Pancreas (tissue), 10 donors: ENCODE data around the gene NANOS1. TPM values are rescaled to one million over a fixed set of nuclear protein-coding genes. Genes with fewer than 3 reads are reported as not detected.

Experiments used
- ATAC-seq, 4 donors: fragments of 200-7000 bp; cut with Tn5 transposase; one replicate each; pipeline versions ENCODE4 v1.8.0 to v1.9.1; 2020; ENCODE audit warnings: mild to moderate bottlenecking in 4 of 4, moderate library complexity in 4 of 4
- DNase-seq, 6 donors: peaks; one replicate each; pipeline ENCODE4 v3.0.0-alpha.2; 2020
- FAIRE-seq: peaks from 2 replicates; lab custom pipeline; 2012; peaks lifted over from hg19 to GRCh38; lab: Jason Lieb, UNC
- H3K27ac ChIP-seq, 4 donors: fragments of 200-600 bp; sonication (generic); 1 replicate in 3 of 4; 2 replicates in 1 of 4; pipeline versions ENCODE4 v1.5.0 to v1.8.0; 2020
- H3K27me3 ChIP-seq, 4 donors: fragments of 200-600 bp; one replicate each; pipeline ENCODE4 v1.8.0; 2021
- H3K36me3 ChIP-seq, 3 donors: fragments of 200-600 bp; sonication (generic) in 1 of 3; one replicate each; pipeline versions ENCODE4 v1.5.0 to v1.8.0; 2020 to 2021
- H3K4me1 ChIP-seq, 3 donors: fragments of 200-600 bp; one replicate each; pipeline ENCODE4 v1.8.0; 2021
- H3K4me3 ChIP-seq, 4 donors: fragments of 200-600 bp; sonication (generic) in 2 of 4; one replicate each; pipeline versions ENCODE4 v1.5.0 to v1.8.0; 2020 to 2021
- H3K9me3 ChIP-seq, 4 donors: fragments of 200-600 bp; one replicate each; pipeline ENCODE4 v1.8.0; 2021
- WGBS, 2 donors: extraction: QIAGEN DNeasy Blood & Tissue Kit; methylation state at CpG; one replicate each; pipeline ENCODE4 v1.1.7; 2013; 5-methylcytosine and 5-hydroxymethylcytosine counted together
- intact Hi-C, 3 donors: fragments of 100-400 bp; cut with DNase I; formaldehyde crosslinking; loops; one replicate each; pipeline versions ENCODE4 v1.11.1 to v1.14.2; 2022
- polyA plus RNA-seq, 2 donors: library from polyadenylated mRNA; stranded (reverse); fragments of 200-250 nt; gene quantifications; one replicate each; pipeline ENCODE4 v1.2.3, GENCODE V29; 2013
- total RNA-seq, 6 donors: library from RNA; stranded (reverse); fragmentation: NEBNext Ultra II Directional in 4 of 6; extraction: Animal tissue kit (Norgen Biotek cat#: 25700) in 4 of 6; gene quantifications; one replicate each; pipeline versions ENCODE4 v1.2.1 to v1.2.4, GENCODE V29; 2021 to 2023
- TF ChIP-seq, protein P1 (sequence below), 4 donors: fragments of 200-600 bp; sonication (generic) in 3 of 4; IDR thresholded peaks; one replicate each; pipeline versions ENCODE4 v1.5.0 to v1.8.0; 2021; ENCODE audit warnings: antibody characterized with exemption in 4 of 4
- donor health status: healthy with polysubstance abuse.
- donor health status: DM: no; HTN: no; CAD: no; lungs with moderate emphysema.
- donor health status: DM: no; HTN: no; CAD: no.
- donor health status: control.
- donor health status: control.
- donor health status: Bipolar disorder and iron deficiency.
- donor health status: DM: yes; HTN: yes; CAD: no.
- donor health status: DM: no; HTN: no; CAD: no.
- donor health status: DM: no; HTN: no; CAD: no.
- donor health status: DM: yes; HTN: yes; CAD: no.

NANOS1 gene
- total and polyA plus RNA-seq, 8 donors = 0.47 to 7.7 (median 1.5) TPM

DNA sequence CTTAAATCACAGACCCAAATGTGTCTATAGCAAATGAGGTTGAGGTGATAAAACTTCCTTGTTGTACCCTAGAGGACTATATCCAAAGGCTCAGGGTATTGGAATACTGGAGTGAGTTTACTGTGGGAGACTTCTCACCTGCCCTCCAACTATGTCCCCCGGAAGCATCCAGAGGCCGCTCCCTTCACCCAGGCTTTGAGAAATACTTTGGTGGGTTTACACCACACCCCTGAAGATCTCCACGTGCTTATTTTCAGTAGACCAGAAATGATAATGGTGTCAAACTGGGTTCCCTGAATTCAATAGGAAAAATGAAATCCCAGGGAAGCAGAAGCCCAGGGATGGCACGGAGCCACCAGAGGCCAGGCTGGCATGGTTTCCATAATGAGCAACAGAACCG is 31.3 kb upstream of the NANOS1 start:
- intact Hi-C loops = no loop called here
- ATAC-seq (no peak), DNase-seq (no peak), FAIRE-seq (no peak)
- no peaks in the 10 kb centered on the region for H3K4me1 ChIP-seq
- H3K9me3 ChIP-seq = no peaks in the 10 kb centered on the region
- no peak overlapping the region for H3K27ac ChIP-seq
- no peaks in the 10 kb centered on the region for H3K27me3 ChIP-seq
- no peaks in the 10 kb centered on the region for H3K36me3 ChIP-seq
- no peak overlapping the region for H3K4me3 ChIP-seq
- TF ChIP-seq, protein P1, sequence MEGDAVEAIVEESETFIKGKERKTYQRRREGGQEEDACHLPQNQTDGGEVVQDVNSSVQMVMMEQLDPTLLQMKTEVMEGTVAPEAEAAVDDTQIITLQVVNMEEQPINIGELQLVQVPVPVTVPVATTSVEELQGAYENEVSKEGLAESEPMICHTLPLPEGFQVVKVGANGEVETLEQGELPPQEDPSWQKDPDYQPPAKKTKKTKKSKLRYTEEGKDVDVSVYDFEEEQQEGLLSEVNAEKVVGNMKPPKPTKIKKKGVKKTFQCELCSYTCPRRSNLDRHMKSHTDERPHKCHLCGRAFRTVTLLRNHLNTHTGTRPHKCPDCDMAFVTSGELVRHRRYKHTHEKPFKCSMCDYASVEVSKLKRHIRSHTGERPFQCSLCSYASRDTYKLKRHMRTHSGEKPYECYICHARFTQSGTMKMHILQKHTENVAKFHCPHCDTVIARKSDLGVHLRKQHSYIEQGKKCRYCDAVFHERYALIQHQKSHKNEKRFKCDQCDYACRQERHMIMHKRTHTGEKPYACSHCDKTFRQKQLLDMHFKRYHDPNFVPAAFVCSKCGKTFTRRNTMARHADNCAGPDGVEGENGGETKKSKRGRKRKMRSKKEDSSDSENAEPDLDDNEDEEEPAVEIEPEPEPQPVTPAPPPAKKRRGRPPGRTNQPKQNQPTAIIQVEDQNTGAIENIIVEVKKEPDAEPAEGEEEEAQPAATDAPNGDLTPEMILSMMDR (IDR thresholded peaks at IDR 0.05) = no peak
- 89 to 91% methylated on average over 5 of the region's 5 CpGs for WGBS, 2 donors

GRCh38 chr10:119001717-119002500 is 27.6 kb upstream of the NANOS1 start:
- no peak for ATAC-seq

GRCh38 chr10:119003572-119004289 is 25.8 kb upstream of the NANOS1 start:
- DNase-seq (no peak), ATAC-seq (no peak), FAIRE-seq (no peak)
- Histone ChIP-seq H3K9me3 (no peaks in the 10 kb centered on the region), H3K27me3 (no peaks in the 10 kb centered on the region), H3K36me3 (no peaks in the 10 kb centered on the region), H3K4me3 (no peak overlapping the region), H3K27ac (no peak overlapping the region), H3K4me1 (no peaks in the 10 kb centered on the region)
- TF ChIP-seq, protein P1 (IDR thresholded peaks at IDR 0.05) = no peak
- intact Hi-C loops = no loop called here
- 71 to 76% methylated on average over 7 of the region's 7 CpGs for WGBS, 2 donors

More at GRCh38 chr10:119001717-119002500, 27.6 kb upstream of the NANOS1 start:
- TF ChIP-seq, protein P1 (IDR thresholded peaks at IDR 0.05) = no peak
- no peak for FAIRE-seq
- Histone ChIP-seq H3K4me1 (no peaks in the 10 kb centered on the region), H3K27me3 (no peaks in the 10 kb centered on the region), H3K27ac (no peak overlapping the region), H3K9me3 (no peaks in the 10 kb centered on the region), H3K36me3 (no peaks in the 10 kb centered on the region), H3K4me3 (no peak overlapping the region)
- no peak for DNase-seq
- WGBS, 2 donors = 89 to 95% methylated on average over 10 of the region's 10 CpGs
- intact Hi-C loops = no loop called here

- H3K27me3 ChIP-seq = no peaks in the 10 kb centered on the region
- no peaks in the 10 kb centered on the region for H3K4me1 ChIP-seq
- H3K4me3 ChIP-seq = no peak overlapping the region
- TF ChIP-seq, protein P1 (IDR thresholded peaks at IDR 0.05) = no peak
- no peak for ATAC-seq
- DNase-seq = no peak
- intact Hi-C loops = no loop called here
- no peak overlapping the region for H3K27ac ChIP-seq
- H3K9me3 ChIP-seq = no peaks in the 10 kb centered on the region
- H3K36me3 ChIP-seq = no peaks in the 10 kb centered on the region
- no peak for FAIRE-seq
- WGBS, 2 donors = 84 to 89% methylated on average over 9 of the region's 9 CpGs
Observed at GRCh38 chr10:119005362-119006043, 24.0 kb upstream of the NANOS1 start.
